ENCODE results near the gene SPATA24.

DNA sequence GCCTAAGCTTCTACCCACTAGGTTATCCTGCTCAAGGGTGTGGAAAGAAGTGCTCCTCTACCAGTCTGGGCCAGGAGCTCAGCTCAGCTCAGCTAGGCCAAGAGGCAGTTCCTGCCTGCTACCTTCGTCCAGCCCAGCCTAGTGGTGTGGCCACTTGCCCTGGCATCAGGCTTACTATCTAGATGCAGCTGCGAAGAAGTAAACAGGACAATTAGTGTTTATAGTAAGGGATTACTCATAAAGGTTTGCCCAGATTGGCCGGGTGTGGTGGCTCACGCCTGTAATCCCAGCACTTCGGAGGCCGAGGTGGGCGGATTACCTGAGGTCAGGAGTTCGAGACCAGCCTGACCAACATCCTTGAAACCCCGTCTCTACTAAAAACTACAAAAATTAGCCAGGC, 12.8 kb upstream of the SPATA24 start:
- TF ChIP-seq, protein P1, sequence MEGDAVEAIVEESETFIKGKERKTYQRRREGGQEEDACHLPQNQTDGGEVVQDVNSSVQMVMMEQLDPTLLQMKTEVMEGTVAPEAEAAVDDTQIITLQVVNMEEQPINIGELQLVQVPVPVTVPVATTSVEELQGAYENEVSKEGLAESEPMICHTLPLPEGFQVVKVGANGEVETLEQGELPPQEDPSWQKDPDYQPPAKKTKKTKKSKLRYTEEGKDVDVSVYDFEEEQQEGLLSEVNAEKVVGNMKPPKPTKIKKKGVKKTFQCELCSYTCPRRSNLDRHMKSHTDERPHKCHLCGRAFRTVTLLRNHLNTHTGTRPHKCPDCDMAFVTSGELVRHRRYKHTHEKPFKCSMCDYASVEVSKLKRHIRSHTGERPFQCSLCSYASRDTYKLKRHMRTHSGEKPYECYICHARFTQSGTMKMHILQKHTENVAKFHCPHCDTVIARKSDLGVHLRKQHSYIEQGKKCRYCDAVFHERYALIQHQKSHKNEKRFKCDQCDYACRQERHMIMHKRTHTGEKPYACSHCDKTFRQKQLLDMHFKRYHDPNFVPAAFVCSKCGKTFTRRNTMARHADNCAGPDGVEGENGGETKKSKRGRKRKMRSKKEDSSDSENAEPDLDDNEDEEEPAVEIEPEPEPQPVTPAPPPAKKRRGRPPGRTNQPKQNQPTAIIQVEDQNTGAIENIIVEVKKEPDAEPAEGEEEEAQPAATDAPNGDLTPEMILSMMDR (IDR thresholded peaks at IDR 0.05), result no peak
- no peak for TF ChIP-seq ZFX (IDR thresholded peaks at IDR 0.05; ENCODE audit: borderline replicate concordance)
